Measurements from ENCODE around the gene CTDNEP1.

The CTDNEP1 gene

DNA sequence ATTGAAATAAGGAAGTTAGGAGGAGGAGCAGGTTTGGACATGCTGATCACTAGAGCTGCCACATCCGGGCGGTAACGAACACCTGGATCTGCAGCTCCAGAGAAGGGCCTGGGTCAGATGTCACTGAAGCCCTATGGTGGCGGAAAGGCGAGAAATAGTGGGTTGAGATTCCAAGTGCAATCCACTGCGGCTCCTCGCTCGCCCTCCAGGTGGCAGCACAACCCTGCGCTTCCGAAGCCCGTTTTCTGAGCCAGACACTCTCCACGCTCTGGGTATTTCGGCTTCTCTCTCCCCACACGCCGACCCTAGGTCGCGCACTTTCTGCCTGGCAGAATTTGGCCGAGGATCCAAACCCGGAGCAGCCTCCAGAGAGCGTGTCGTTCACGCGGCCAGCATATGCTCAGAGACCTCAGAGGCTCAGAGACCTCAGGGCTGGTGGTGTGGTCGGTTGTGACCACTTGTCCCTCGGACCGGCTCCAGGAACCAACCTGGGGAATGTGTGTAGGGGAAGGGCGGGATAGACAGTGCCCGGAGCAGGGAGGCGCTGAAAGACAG, 29.1 kb upstream of the CTDNEP1 start:
- H3K27me3 ChIP-seq (replicated peaks in 2 of 5; ENCODE audit: control insufficient read depth in 4 of 5, insufficient read depth in 5 of 5, low read length in 4 of 5): peaks cover 0 to 2% (median 0%) of the 10 kb centered on the region in 5 experiments
- POLR2A ChIA-PET: interaction anchor here (0.6 to 0.9 kb wide), 2 partner anchors 16 to 39 kb away, joined by 3 to 5 read pairs; no protein-coding TSS in a partner anchor
- WGBS (ENCODE audit: insufficient coverage): under 1% methylated on average over 27 of the region's 29 CpGs
- peak overlapping the region in 6 of 7 experiments; percentile 19 to 73 (median 62) for H3K4me3 ChIP-seq (ENCODE audit: control insufficient read depth in 1 of 7, extremely low read depth in 1 of 7, insufficient read depth in 4 of 7, low read depth in 2 of 7, low read length in 6 of 7)
- peaks cover 0 to 35% (median 33%) of the 10 kb centered on the region in 4 experiments for H3K4me1 ChIP-seq (ENCODE audit: control extremely low read depth in 1 of 4, control insufficient read depth in 4 of 4, insufficient read depth in 4 of 4, low read length in 3 of 4)
- no peaks in the 10 kb centered on the region for H3K9me3 ChIP-seq (ENCODE audit: control extremely low read depth in 1 of 5, control insufficient read depth in 4 of 5, insufficient read depth in 2 of 5, low read depth in 1 of 5, low read length in 4 of 5)
- no peak overlapping the region for H3K27ac ChIP-seq (ENCODE audit: insufficient read depth in 1 of 2, low read depth in 1 of 2, low read length in 2 of 2, poor library complexity in 1 of 2, severe bottlenecking in 2 of 2)
- H3K36me3 ChIP-seq (ENCODE audit: control insufficient read depth in 4 of 4, insufficient read depth in 4 of 4, low read length in 3 of 4): peaks cover 0 to 5% (median 0%) of the 10 kb centered on the region in 4 experiments
- peak; percentile 88 to 93 (median 93) for DNase-seq
- CTCF ChIA-PET: interaction anchor here (0.8 to 6.5 kb wide), 10 partner anchors 12 to 68 kb away, joined by 3 to 65 read pairs (median 6); partner anchors contain the start of gene ACAP1

DNA sequence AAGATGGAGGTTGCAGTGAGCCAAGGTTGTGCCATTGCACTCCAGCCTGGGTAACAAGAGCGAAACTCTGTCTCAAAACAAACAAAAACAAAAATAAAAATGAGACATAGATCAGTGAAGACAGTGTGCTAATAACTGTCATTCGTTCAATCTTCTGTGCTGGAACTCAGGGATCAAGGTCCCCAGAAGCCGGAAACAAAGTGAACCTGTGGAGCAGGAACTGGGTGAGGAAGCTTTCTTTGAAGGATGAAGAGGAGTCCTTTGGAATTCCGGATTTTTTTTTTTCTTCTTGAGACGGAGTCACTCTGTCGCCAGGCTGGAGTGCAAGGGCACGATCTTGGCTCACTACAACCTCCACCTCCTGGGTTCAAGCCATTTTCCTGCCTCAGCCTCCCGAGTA, 27.9 kb upstream of the CTDNEP1 start:
- DNase-seq: no peak
- peaks cover 0 to 2% (median 0%) of the 10 kb centered on the region in 4 experiments for H3K36me3 ChIP-seq (ENCODE audit: control insufficient read depth in 4 of 4, insufficient read depth in 4 of 4, low read length in 3 of 4)
- no peak overlapping the region for H3K27ac ChIP-seq (ENCODE audit: insufficient read depth in 1 of 2, low read depth in 1 of 2, low read length in 2 of 2, poor library complexity in 1 of 2, severe bottlenecking in 2 of 2)
- WGBS (ENCODE audit: insufficient coverage): 98% methylated on average over 6 of the region's 8 CpGs
- H3K4me3 ChIP-seq (ENCODE audit: control insufficient read depth in 1 of 7, extremely low read depth in 1 of 7, insufficient read depth in 4 of 7, low read depth in 2 of 7, low read length in 6 of 7): no peak overlapping the region
- peaks cover 0 to 2% (median 0%) of the 10 kb centered on the region in 5 experiments for H3K27me3 ChIP-seq (replicated peaks in 2 of 5; ENCODE audit: control insufficient read depth in 4 of 5, insufficient read depth in 5 of 5, low read length in 4 of 5)
- CTCF ChIA-PET: interaction anchor here (0.6 to 6.5 kb wide), 6 partner anchors 13 to 75 kb away, joined by 4 to 65 read pairs (median 5); no protein-coding TSS in a partner anchor
- POLR2A ChIA-PET: no interaction called here
- H3K9me3 ChIP-seq (ENCODE audit: control extremely low read depth in 1 of 5, control insufficient read depth in 4 of 5, insufficient read depth in 2 of 5, low read depth in 1 of 5, low read length in 4 of 5): no peaks in the 10 kb centered on the region
- H3K4me1 ChIP-seq (ENCODE audit: control extremely low read depth in 1 of 4, control insufficient read depth in 4 of 4, insufficient read depth in 4 of 4, low read length in 3 of 4): peaks cover 0 to 35% (median 33%) of the 10 kb centered on the region in 4 experiments

DNA sequence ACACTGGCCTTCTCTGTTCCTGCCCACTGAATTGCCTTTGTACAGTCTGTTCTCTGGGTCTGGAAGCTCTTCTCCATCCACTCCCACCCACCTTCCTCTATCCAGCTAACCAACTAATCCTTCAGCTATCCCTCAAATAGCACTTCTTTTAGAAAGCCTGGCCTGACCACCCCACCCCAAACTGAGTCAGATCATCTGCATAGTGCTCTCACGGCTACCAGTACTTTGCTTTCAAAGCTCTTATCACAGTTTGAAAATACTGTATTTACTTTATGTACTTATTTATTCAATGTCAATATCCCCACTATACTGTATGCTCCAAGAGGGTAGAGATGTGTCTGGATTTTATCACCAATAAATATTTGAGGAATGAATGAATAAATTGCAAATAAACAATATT, 15.2 kb upstream of the CTDNEP1 start:
- ChIA-PET CTCF (interaction anchor here (0.8 to 2.1 kb wide), 5 partner anchors 8 to 63 kb away, joined by 3 to 8 read pairs (median 3); no protein-coding TSS in a partner anchor), POLR2A (no interaction called here)
- H3K36me3 ChIP-seq (ENCODE audit: control insufficient read depth in 4 of 4, insufficient read depth in 4 of 4, low read length in 3 of 4): no peaks in the 10 kb centered on the region
- H3K27ac ChIP-seq (ENCODE audit: insufficient read depth in 1 of 2, low read depth in 1 of 2, low read length in 2 of 2, poor library complexity in 1 of 2, severe bottlenecking in 2 of 2): no peak overlapping the region
- no peak for DNase-seq
- no CpG with 5 or more reads among the region's 1 CpG for WGBS (ENCODE audit: insufficient coverage)
- no peak overlapping the region for H3K4me3 ChIP-seq (ENCODE audit: control insufficient read depth in 1 of 7, extremely low read depth in 1 of 7, insufficient read depth in 4 of 7, low read depth in 2 of 7, low read length in 6 of 7)
- H3K4me1 ChIP-seq (ENCODE audit: control extremely low read depth in 1 of 4, control insufficient read depth in 4 of 4, insufficient read depth in 4 of 4, low read length in 3 of 4): peaks cover 0 to 20% (median 18%) of the 10 kb centered on the region in 4 experiments
- H3K9me3 ChIP-seq (ENCODE audit: control extremely low read depth in 1 of 5, control insufficient read depth in 4 of 5, insufficient read depth in 2 of 5, low read depth in 1 of 5, low read length in 4 of 5): no peaks in the 10 kb centered on the region
- H3K27me3 ChIP-seq (replicated peaks in 2 of 5; ENCODE audit: control insufficient read depth in 4 of 5, insufficient read depth in 5 of 5, low read length in 4 of 5): peaks cover 0 to 35% (median 16%) of the 10 kb centered on the region in 5 experiments

DNA sequence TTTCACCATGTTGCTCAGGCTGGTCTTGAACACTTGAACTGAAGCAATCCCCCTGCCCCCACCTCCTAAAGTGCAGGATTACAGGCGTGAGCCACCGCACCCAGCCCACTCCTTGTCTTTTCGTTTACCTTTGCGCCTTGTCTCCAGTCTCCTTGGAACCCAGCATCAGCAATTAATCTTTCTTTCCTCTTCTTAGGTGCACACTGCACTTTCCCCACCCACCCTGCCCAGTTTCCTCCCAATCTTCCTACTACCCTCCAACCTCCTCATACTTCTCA, 12.2 kb upstream of the CTDNEP1 start:
- peaks cover 0 to 37% (median 30%) of the 10 kb centered on the region in 4 experiments for H3K4me1 ChIP-seq (ENCODE audit: control extremely low read depth in 1 of 4, control insufficient read depth in 4 of 4, insufficient read depth in 4 of 4, low read length in 3 of 4)
- peaks cover 0 to 12% (median 11%) of the 10 kb centered on the region in 4 experiments for H3K36me3 ChIP-seq (ENCODE audit: control insufficient read depth in 4 of 4, insufficient read depth in 4 of 4, low read length in 3 of 4)
- no peaks in the 10 kb centered on the region for H3K9me3 ChIP-seq (ENCODE audit: control extremely low read depth in 1 of 5, control insufficient read depth in 4 of 5, insufficient read depth in 2 of 5, low read depth in 1 of 5, low read length in 4 of 5)
- peaks cover 0 to 45% (median 21%) of the 10 kb centered on the region in 5 experiments for H3K27me3 ChIP-seq (replicated peaks in 2 of 5; ENCODE audit: control insufficient read depth in 4 of 5, insufficient read depth in 5 of 5, low read length in 4 of 5)
- DNase-seq: no peak
- ChIA-PET POLR2A (no interaction called here), CTCF (interaction anchor here (0.6 to 0.8 kb wide), 3 partner anchors 15 to 225 kb away, joined by 3 read pairs; no protein-coding TSS in a partner anchor)
- 23% methylated on average over 2 of the region's 4 CpGs for WGBS (ENCODE audit: insufficient coverage)
- peak overlapping the region in 1 of 7 experiments; percentile 54 for H3K4me3 ChIP-seq (ENCODE audit: control insufficient read depth in 1 of 7, extremely low read depth in 1 of 7, insufficient read depth in 4 of 7, low read depth in 2 of 7, low read length in 6 of 7)
- no peak overlapping the region for H3K27ac ChIP-seq (ENCODE audit: insufficient read depth in 1 of 2, low read depth in 1 of 2, low read length in 2 of 2, poor library complexity in 1 of 2, severe bottlenecking in 2 of 2)

DNA sequence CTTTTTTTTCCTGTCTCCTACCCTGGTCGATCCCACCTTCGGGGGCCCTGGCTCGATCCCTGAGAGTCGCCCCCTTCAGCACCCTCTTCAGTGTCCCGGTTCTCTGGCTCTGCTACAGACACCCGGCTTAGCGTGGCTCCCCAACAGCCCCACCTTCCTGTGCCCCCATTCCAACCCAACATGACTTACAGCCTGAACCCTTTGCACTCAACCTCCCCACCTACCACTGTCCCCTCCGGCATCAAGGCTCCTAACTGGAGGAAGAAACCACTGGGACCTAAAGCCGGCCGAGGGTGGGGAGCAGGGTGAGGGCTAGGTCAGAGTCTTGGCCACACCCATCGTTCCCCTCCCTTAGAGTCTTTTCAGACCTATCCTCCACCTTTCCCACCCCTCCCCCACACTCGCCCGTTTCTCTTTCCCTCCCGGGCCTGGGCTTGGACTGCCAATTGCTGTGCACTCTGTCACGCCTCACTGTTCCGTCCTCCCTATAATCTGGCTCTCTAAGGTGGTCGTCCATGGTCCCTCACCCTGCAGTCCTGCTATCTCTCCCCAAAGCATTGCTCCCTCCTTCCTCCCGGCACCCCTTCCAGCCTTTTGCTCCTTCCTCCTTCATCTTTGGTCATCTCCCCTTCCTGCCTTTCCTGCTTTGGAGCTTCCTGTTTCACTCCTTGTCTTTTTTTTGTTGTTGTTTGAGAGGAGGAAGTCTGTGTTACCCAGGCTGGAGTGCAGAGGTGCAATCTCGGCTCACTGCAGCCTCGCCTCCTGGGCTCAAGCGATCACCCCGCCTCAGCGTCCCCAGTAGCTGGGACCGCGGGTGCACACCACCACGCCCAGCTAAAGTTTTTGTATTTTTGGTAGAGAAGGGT, 11.6 kb upstream of the CTDNEP1 start:
- Histone ChIP-seq H3K36me3 (ENCODE audit: control insufficient read depth in 4 of 4, insufficient read depth in 4 of 4, low read length in 3 of 4) (peaks cover 0 to 17% (median 14%) of the 10 kb centered on the region in 4 experiments), H3K27ac (ENCODE audit: insufficient read depth in 1 of 2, low read depth in 1 of 2, low read length in 2 of 2, poor library complexity in 1 of 2, severe bottlenecking in 2 of 2) (no peak overlapping the region), H3K27me3 (replicated peaks in 2 of 5; ENCODE audit: control insufficient read depth in 4 of 5, insufficient read depth in 5 of 5, low read length in 4 of 5) (peaks cover 0 to 45% (median 21%) of the 10 kb centered on the region in 5 experiments), H3K9me3 (ENCODE audit: control extremely low read depth in 1 of 5, control insufficient read depth in 4 of 5, insufficient read depth in 2 of 5, low read depth in 1 of 5, low read length in 4 of 5) (no peaks in the 10 kb centered on the region), H3K4me1 (ENCODE audit: control extremely low read depth in 1 of 4, control insufficient read depth in 4 of 4, insufficient read depth in 4 of 4, low read length in 3 of 4) (peaks cover 0 to 37% (median 30%) of the 10 kb centered on the region in 4 experiments), H3K4me3 (ENCODE audit: control insufficient read depth in 1 of 7, extremely low read depth in 1 of 7, insufficient read depth in 4 of 7, low read depth in 2 of 7, low read length in 6 of 7) (peak overlapping the region in 3 of 7 experiments; percentile 43 to 54 (median 46))
- DNase-seq: peak in 1 of 3 donors; percentile 21
- POLR2A ChIA-PET: no interaction called here
- CTCF ChIA-PET: interaction anchor here (0.6 to 0.8 kb wide), 3 partner anchors 14 to 224 kb away, joined by 3 read pairs; no protein-coding TSS in a partner anchor
- WGBS (ENCODE audit: insufficient coverage): 0% methylated on average over 18 of the region's 26 CpGs

DNA sequence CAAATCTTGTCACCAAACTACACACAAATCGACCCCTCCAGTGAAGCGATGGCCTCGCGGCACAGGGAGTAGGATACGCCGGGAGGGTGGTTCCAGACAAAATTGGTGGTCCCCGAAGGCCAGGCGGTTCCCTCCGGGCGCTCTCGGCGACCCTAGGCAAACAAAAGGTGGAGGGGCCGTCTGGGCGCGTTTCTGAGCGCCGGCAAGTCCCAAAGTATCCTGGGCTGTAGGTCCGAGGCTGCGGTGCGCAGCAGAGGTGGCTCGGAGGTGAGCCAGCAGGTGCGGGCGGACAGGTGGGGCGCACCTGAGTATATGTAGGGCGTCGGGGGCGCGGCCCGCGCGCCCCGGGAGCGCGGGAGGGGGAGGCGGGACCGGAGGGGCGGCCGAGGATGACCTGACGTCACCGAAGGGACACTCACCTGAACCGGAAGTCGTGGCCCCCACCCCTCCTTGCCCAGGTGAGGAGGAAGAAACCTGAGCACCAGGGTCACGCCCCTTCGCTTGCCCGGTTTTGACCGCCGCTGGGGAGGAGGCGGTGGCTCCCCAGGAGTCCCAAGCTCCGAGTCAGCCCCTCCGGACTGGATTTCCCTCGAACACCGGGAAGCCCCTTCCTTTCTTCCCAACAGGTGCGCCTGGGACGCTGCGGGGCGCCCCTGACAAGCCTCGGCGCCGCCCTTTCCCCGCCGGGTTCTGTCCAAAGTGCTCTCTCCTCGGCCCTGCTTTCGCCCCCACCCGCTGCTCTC, 10.8 kb upstream of the CTDNEP1 start, which contains the start of gene CLDN7:
Gene CLDN7 (minus strand): TSS at position 287 of the 743 bp plus-strand sequence. CDS start 435 bp downstream, outside the sequence.
- Histone ChIP-seq H3K9me3 (ENCODE audit: control extremely low read depth in 1 of 5, control insufficient read depth in 4 of 5, insufficient read depth in 2 of 5, low read depth in 1 of 5, low read length in 4 of 5) (no peaks in the 10 kb centered on the region), H3K36me3 (ENCODE audit: control insufficient read depth in 4 of 4, insufficient read depth in 4 of 4, low read length in 3 of 4) (peaks cover 0 to 21% (median 15%) of the 10 kb centered on the region in 4 experiments), H3K27me3 (replicated peaks in 2 of 5; ENCODE audit: control insufficient read depth in 4 of 5, insufficient read depth in 5 of 5, low read length in 4 of 5) (peaks cover 0 to 45% (median 21%) of the 10 kb centered on the region in 5 experiments), H3K4me3 (ENCODE audit: control insufficient read depth in 1 of 7, extremely low read depth in 1 of 7, insufficient read depth in 4 of 7, low read depth in 2 of 7, low read length in 6 of 7) (peak within 1 kb of the TSS in 5 of 7 experiments; percentile 33 to 69 (median 62)), H3K27ac (ENCODE audit: insufficient read depth in 1 of 2, low read depth in 1 of 2, low read length in 2 of 2, poor library complexity in 1 of 2, severe bottlenecking in 2 of 2) (no peak within 1 kb of the TSS), H3K4me1 (ENCODE audit: control extremely low read depth in 1 of 4, control insufficient read depth in 4 of 4, insufficient read depth in 4 of 4, low read length in 3 of 4) (peaks cover 0 to 37% (median 30%) of the 10 kb centered on the region in 4 experiments)
- ChIA-PET CTCF (no interaction called here), POLR2A (no interaction called here)
- 12% methylated on average over 59 of the region's 64 CpGs for WGBS (ENCODE audit: insufficient coverage)
- DNase-seq: no peak
